Stimulated activated naive CD8-positive, alpha-beta T cell treated with anti-CD3 and anti-CD28 coated beads, Interleukin-15, Interleukin-2, amounts not matched to agents 100 U/mL and 50 U/mL, for 24 hours (primary cell): ENCODE measurements around the gene CTBP2.
"Not testable (repeated sequence)": the region's sequence is repeated elsewhere in the genome, so short reads cannot be mapped to it uniquely, and the experiment has no call there.

Experiments used
- ATAC-seq: fragments of 150-1000 bp; cut with Tn5 transposase; one replicate; pipeline ENCODE4 v1.10.0; 2021
- DNase-seq: peaks from one replicate; pipeline ENCODE4 v3.0.0; 2021

Gene CTBP2

GRCh38 chr10:125062914-125063230, 97.5 kb downstream of the CTBP2 start:
- no peak for DNase-seq
- ATAC-seq: no peak

GRCh38 chr10:125062227-125062913, 98.0 kb downstream of the CTBP2 start:
- DNase-seq: no peak
- no peak for ATAC-seq

GRCh38 chr10:125061557-125062226, 98.7 kb downstream of the CTBP2 start:
- ATAC-seq: no peak

GRCh38 chr10:125060826-125061556, 99.4 kb downstream of the CTBP2 start:
- no peak for ATAC-seq

More at GRCh38 chr10:125061557-125062226, 98.7 kb downstream of the CTBP2 start:
- no peak for DNase-seq

GRCh38 chr10:125060482-125060825, 99.9 kb downstream of the CTBP2 start:
- DNase-seq (no peak), ATAC-seq (no peak)

More at GRCh38 chr10:125060826-125061556, 99.4 kb downstream of the CTBP2 start:
- peak; percentile 66 for DNase-seq

GRCh38 chr10:125060026-125060425, 100.3 kb downstream of the CTBP2 start:
- ATAC-seq (no peak), DNase-seq (no peak)

- ATAC-seq, DNase-seq: not testable (repeated sequence)
Measured at GRCh38 chr10:125059348-125059747, 101.0 kb downstream of the CTBP2 start.

- DNase-seq (no peak), ATAC-seq (peak; percentile 34)
Measured at GRCh38 chr10:125057158-125058001, 103.0 kb downstream of the CTBP2 start.

- no peak for ATAC-seq
Measured at GRCh38 chr10:125056161-125057132, 103.9 kb downstream of the CTBP2 start.

GRCh38 chr10:125055446-125055845, 104.9 kb downstream of the CTBP2 start:
- DNase-seq (no peak), ATAC-seq (no peak)

More at GRCh38 chr10:125056161-125057132, 103.9 kb downstream of the CTBP2 start:
- DNase-seq: no peak

GRCh38 chr10:125054669-125055268, 105.6 kb downstream of the CTBP2 start:
- ATAC-seq (no peak), DNase-seq (no peak)

- DNase-seq (no peak), ATAC-seq (no peak)
Measured at GRCh38 chr10:125054216-125054615, 106.1 kb downstream of the CTBP2 start.

GRCh38 chr10:125052146-125052545, 108.2 kb downstream of the CTBP2 start:
- ATAC-seq (no peak), DNase-seq (no peak)

GRCh38 chr10:125050383-125050782, 110.0 kb downstream of the CTBP2 start:
- ATAC-seq: no peak
- DNase-seq: no peak

GRCh38 chr10:125049216-125049881, 111.0 kb downstream of the CTBP2 start:
- ATAC-seq: no peak
- no peak for DNase-seq

GRCh38 chr10:125048094-125048864, 112.1 kb downstream of the CTBP2 start:
- DNase-seq: peak; percentile 83
- peak; percentile 88 for ATAC-seq

- no peak for ATAC-seq
- no peak for DNase-seq
Measured at GRCh38 chr10:125043841-125044658, 116.3 kb downstream of the CTBP2 start.

- no peak for ATAC-seq
- no peak for DNase-seq
Measured at GRCh38 chr10:125041856-125042506, 118.4 kb downstream of the CTBP2 start.
